ENCODE data around the gene CSF1R. TPM values are rescaled to one million over a fixed set of nuclear protein-coding genes. Genes with fewer than 3 reads are reported as not detected.
A peak's percentile ranks its signal among the peaks of the same experiment; 100 is the strongest.

CSF1R gene
- polyA plus RNA-seq, 1 experiment, result 0.09 TPM

DNA sequence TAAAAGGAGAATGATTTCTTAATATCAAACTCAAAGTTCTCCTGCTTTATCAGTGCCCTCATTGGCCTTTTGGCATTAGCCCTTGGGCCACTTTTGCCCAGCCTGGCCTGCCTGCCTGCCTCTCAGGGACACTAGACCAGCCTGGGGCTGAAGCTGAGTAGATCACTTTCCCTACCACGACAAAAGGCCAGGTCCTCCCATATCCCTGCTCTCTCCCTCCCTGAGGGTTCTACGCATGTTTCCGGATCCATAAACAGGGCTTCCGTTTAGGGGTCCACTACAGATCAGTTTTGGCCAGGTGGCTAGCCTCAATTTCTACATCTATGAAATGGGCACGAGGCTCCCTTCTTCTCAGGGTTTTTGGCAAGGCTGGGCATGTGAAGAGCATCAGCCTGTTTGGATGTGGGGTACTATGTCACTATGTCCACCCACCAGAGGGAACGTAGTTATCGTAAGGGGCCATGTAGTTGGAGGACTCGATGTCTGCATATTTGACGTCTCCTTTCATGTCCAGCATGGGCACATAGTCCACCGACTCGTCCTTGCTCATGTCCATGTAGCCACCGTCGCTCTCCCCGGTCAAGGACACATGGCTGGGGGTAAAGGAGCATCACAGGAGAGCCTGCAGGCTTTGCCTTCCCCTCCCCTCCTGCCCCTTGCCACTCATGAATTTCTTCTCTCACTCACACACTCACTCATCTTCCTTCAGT lies 35.2 kb upstream of the CSF1R start:
- H3K4me3 ChIP-seq (ENCODE audit: low read depth, low read length), result no peak overlapping the region
- CTCF ChIA-PET, result no interaction called here
- POLR2A ChIA-PET, result interaction anchor here (0.6 to 1.1 kb wide), 3 partner anchors 9 to 19 kb away, joined by 3 to 4 read pairs (median 3); no protein-coding TSS in a partner anchor
- TF ChIP-seq, protein P1, sequence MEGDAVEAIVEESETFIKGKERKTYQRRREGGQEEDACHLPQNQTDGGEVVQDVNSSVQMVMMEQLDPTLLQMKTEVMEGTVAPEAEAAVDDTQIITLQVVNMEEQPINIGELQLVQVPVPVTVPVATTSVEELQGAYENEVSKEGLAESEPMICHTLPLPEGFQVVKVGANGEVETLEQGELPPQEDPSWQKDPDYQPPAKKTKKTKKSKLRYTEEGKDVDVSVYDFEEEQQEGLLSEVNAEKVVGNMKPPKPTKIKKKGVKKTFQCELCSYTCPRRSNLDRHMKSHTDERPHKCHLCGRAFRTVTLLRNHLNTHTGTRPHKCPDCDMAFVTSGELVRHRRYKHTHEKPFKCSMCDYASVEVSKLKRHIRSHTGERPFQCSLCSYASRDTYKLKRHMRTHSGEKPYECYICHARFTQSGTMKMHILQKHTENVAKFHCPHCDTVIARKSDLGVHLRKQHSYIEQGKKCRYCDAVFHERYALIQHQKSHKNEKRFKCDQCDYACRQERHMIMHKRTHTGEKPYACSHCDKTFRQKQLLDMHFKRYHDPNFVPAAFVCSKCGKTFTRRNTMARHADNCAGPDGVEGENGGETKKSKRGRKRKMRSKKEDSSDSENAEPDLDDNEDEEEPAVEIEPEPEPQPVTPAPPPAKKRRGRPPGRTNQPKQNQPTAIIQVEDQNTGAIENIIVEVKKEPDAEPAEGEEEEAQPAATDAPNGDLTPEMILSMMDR (IDR thresholded peaks at IDR 0.05; ENCODE audit: low read depth, low read length), result no peak
- no peak for DNase-seq (ENCODE audit: low read depth, low spot score)
- H3K27ac ChIP-seq (ENCODE audit: low read depth, low read length), result peak overlapping the region; percentile 3
- no peaks in the 10 kb centered on the region for H3K27me3 ChIP-seq (ENCODE audit: control insufficient read depth, insufficient read depth, low read length)
- no peaks in the 10 kb centered on the region; the same call in 1 of the 2 replicates for H3K9me3 ChIP-seq (ENCODE audit: control insufficient read depth, insufficient read depth, low read length)

DNA sequence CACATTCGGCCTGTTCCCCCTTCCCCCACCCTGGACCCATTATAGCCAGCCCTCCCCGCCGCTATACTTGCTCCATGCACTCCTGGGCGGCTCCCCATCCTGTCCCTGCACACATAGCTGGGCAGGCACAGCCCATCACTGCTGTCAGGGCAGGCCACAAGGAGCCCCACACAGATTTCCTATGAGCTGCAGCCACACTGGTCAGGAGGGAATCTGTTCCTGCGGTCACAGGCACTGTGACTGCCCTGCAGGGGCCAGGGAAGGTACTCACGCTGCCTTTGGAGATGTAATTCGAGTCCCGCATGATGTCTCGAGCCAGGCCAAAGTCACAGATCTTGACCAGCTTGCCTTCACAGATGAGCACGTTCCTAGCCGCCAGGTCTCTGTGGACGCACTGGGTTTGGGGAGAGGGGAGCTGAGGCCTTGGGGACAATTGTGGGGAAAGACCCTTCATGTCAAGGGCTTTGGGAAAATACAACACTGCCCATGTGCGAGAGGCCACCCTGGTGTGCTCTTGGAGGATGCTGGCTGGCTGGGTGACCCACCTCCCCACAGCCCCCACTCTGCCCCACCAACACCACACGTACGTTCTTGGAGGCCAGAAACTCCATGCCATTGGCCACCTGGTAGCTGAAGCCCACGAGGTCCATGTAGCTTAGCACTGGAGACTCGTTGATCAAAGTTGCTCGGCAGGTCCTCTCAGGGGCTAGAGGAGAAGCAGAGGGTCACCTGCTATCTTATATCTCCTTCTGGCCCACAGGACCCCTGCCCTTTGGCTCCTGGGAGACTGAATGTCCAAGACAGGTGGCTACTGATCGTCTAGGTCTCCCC lies 34.5 kb upstream of the CSF1R start:
- DNase-seq (ENCODE audit: low read depth, low spot score), result no peak
- H3K27ac ChIP-seq (ENCODE audit: low read depth, low read length), result no peak overlapping the region
- CTCF ChIA-PET, result no interaction called here
- TF ChIP-seq, protein P1 (IDR thresholded peaks at IDR 0.05; ENCODE audit: low read depth, low read length), result no peak
- H3K27me3 ChIP-seq (ENCODE audit: control insufficient read depth, insufficient read depth, low read length), result no peaks in the 10 kb centered on the region
- no peaks in the 10 kb centered on the region; the same call in 1 of the 2 replicates for H3K9me3 ChIP-seq (ENCODE audit: control insufficient read depth, insufficient read depth, low read length)
- POLR2A ChIA-PET, result interaction anchor here (0.6 kb wide), 1 partner anchor 20 kb away, joined by 3 read pairs; no protein-coding TSS in a partner anchor
- H3K4me3 ChIP-seq (ENCODE audit: low read depth, low read length), result no peak overlapping the region

DNA sequence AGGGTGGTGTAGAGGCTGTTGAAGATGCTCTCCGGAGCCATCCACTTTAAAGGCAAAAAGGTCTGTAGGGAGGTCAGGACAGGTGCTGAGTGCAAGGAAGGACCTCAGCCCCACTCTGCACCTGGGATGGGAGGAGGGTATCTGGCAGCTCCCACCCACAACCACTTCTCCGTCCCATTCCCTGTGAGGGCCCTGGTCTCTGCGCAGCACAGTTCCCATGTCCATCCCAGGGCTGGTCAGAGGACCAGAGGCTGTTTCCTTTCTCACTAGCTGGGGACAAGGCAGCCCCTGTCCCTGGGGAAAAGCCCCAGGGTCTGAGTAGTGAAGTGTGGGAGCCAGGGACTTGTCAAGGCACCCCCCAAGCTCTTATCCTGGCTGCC lies 33.7 kb upstream of the CSF1R start:
- Histone ChIP-seq H3K9me3 (ENCODE audit: control insufficient read depth, insufficient read depth, low read length) (no peaks in the 10 kb centered on the region; the same call in 1 of the 2 replicates), H3K27ac (ENCODE audit: low read depth, low read length) (no peak overlapping the region), H3K27me3 (ENCODE audit: control insufficient read depth, insufficient read depth, low read length) (no peaks in the 10 kb centered on the region), H3K4me3 (ENCODE audit: low read depth, low read length) (no peak overlapping the region)
- TF ChIP-seq, protein P1 (IDR thresholded peaks at IDR 0.05; ENCODE audit: low read depth, low read length), result no peak
- POLR2A ChIA-PET, result no interaction called here
- no peak for DNase-seq (ENCODE audit: low read depth, low spot score)
- CTCF ChIA-PET, result no interaction called here

DNA sequence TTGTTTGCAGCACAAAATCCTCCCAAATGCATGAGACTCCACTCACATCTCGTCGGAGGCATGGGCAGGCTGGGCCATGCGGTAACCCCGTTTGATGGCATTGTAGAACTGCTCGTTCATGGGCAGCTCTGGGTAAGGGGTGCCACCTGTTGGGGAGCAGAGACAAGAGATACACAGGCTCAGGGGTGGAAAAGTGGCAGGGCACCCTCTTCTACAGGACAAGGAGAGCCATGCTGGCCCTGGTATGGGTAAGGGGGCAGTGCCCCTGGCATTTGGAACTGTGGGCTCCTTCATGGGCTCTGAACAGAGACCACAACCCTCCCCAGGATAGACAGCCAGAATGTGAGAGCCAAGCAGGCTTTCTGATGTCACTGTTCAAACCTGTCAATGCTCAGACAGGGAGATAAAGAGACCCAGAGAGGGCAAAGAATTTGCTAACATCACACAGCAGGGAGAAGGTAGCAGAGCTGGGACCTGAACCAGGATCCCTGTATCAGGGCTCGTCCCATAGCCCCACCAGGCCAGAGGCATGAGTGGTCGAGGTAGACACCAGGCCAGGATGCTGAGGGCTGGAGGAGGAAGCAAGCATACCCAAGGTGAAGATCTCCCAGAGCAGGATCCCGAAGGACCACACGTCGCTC lies 33.2 kb upstream of the CSF1R start:
- TF ChIP-seq, protein P1 (IDR thresholded peaks at IDR 0.05; ENCODE audit: low read depth, low read length), result no peak
- Histone ChIP-seq H3K9me3 (ENCODE audit: control insufficient read depth, insufficient read depth, low read length) (no peaks in the 10 kb centered on the region; the same call in 1 of the 2 replicates), H3K27me3 (ENCODE audit: control insufficient read depth, insufficient read depth, low read length) (no peaks in the 10 kb centered on the region), H3K4me3 (ENCODE audit: low read depth, low read length) (no peak overlapping the region), H3K27ac (ENCODE audit: low read depth, low read length) (no peak overlapping the region)
- POLR2A ChIA-PET, result no interaction called here
- CTCF ChIA-PET, result interaction anchor here (1.0 kb wide), 1 partner anchor 285 kb away, joined by 3 read pairs; no protein-coding TSS in a partner anchor
- DNase-seq (ENCODE audit: low read depth, low spot score), result no peak

Data from AG04450 (cell line).